HG03280 (cell line): ENCODE measurements around the gene MED29.

Experiments
- ATAC-seq: cut with Tn5 transposase; IDR thresholded peaks from one replicate; pipeline ENCODE4 v1.9.1; 2021; ENCODE audit warnings: mild to moderate bottlenecking, moderate library complexity; ENCODE audit not compliant: unreplicated experiment

The MED29 gene, protein sequence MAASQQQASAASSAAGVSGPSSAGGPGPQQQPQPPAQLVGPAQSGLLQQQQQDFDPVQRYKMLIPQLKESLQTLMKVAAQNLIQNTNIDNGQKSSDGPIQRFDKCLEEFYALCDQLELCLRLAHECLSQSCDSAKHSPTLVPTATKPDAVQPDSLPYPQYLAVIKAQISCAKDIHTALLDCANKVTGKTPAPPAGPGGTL

DNA sequence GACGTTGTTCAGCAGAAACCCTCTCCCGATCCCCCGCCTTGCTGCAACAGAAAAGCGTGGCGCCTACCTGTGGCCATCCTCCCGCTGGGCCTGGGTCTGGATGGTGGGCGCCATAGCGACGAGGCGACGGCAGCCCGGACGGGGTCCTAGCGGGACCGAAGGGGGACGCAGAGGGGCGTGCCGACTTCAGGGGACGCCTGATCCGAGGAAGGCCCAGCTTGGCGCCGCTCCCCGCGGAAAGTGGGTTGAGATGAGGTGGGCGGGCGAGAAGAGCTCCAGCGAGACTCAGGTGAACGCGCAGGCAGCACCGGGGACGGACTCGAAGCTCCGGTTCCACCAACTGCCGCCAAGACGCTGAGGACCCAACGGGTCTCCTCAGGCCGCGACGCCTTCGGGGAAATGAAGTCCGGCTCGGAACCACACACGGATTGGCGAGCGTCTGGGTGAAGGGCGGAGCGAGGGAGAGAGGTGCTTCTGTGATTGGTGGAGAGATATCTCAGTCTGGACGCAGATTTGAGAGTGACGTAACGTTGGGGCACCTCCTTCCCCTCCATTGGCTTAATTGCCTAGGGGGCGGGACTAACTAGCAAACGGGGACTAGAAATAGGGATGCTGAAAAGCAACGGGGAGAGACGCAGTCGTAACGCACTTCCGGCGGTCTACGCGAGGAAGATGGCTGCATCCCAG lies at the start of gene MED29, which contains the start of gene PAF1:
TSS of gene MED29 (plus strand) at position 628 of the 687 bp plus-strand sequence. CDS start at position 673, 45 bp downstream.
TSS of gene PAF1 (minus strand) at position 356 of the 687 bp plus-strand sequence. CDS start at position 114, 242 bp downstream.
- ATAC-seq: peak; percentile 93

GRCh38 chr19:39341719-39342604 lies 49.2 kb upstream of the MED29 start, which contains the start of gene SAMD4B:
Gene SAMD4B, plus strand, starts transcription at chr19:39342421. Its CDS starts 14,473 bp downstream, at chr19:39356894.
- ATAC-seq: peak; percentile 91

DNA sequence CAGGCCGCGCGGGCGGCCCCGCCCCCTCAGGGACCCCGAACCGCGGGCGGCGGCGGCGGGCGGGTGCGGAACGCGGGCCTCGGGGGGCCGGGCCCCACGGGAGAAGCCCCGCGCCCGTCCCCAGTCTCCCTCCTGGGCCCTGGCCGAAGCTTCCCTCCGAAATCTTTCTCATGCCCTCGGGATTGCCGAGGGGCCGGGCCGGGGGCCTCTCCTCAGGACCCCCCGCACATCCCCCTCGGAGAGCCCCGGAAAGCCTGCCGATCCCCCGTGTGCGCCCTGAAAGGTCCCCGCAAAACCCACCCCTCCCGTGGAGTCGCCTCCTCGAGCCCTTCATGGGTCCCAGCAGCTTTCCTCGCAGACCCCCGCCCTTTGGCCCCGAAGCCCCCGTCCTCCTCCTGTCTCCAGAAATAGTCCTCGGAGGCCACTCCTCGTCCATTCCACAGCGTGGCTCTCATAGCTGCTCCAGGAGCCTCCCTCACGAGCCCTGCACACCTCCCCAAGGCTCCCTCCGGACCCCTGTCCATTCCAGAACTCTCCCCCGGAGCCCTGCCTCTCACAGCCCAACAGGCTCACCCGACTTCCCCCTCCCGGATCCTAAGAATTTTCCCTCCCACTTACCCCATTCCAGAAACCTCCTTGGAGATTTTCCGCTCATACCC lies 48.4 kb upstream of the MED29 start:
- ATAC-seq: no peak

- ATAC-seq: no peak
These were observed 45.2 kb upstream of the MED29 start for GRCh38 chr19:39345956-39346355.

GRCh38 chr19:39347332-39348164 lies 43.6 kb upstream of the MED29 start:
- ATAC-seq: no peak

DNA sequence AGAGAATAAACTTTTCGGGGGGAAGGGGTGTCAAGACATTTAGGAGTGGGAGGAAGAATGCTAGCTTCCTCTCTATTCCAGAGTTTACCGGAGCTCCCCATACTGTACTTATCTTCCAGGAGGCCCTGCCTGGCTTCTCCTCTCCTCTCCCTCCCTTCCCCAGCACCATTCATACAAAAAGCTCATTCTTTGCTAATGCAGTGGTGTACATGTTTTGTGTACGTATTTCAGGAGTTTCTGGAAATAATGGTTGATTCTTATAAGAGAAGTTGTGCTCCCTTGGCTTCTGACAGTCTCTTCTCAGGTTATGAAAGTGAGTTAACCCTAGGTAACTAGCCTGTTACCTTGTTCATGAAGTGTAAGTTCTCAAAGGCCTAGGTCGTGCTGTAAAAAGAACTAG lies 41.9 kb upstream of the MED29 start:
- ATAC-seq: no peak

DNA sequence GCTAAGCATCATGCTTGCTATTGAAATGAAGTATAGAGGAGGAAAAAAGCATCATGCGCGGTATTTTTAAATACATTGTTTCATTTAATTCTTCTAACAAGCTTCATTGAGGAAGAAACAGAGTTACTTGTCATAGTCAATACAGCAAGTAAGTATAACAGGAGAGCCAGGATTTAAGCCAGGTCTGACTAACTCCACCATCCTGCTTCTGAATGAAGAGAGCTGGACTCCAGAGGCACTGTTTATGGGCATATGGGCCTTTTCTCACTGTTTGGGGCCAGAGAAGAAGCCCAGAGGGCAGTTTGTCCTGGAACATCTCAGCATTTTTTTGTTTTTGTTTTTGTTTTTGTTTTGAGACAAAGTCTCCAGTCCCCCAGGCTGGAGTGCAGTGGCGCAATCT lies 41.0 kb upstream of the MED29 start:
- ATAC-seq: no peak

DNA sequence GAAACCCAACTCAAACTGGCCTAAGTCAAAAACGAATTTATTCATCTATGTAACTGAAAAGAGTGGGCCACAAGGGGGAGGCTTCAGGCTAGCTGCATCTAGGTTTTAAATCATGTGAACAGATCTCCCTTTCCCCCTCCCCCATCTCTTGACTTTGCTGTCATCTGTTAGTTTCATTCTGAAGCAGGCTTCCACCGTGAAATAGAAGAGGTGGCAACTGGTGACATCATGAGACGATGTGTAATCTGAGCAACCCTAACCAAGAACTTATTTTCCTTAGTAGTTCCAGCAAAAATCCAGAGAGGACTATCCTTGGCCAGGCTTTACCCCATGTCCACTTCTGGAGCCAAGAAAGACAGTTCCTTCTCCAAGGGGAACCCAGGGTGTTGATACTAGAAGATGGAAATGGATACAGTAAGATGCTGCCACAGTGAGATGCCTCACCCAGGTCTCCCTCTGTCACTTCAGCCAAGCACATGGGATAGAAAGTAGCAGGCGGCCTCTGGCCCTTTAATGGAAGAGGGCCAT lies 39.6 kb upstream of the MED29 start:
- ATAC-seq: no peak

DNA sequence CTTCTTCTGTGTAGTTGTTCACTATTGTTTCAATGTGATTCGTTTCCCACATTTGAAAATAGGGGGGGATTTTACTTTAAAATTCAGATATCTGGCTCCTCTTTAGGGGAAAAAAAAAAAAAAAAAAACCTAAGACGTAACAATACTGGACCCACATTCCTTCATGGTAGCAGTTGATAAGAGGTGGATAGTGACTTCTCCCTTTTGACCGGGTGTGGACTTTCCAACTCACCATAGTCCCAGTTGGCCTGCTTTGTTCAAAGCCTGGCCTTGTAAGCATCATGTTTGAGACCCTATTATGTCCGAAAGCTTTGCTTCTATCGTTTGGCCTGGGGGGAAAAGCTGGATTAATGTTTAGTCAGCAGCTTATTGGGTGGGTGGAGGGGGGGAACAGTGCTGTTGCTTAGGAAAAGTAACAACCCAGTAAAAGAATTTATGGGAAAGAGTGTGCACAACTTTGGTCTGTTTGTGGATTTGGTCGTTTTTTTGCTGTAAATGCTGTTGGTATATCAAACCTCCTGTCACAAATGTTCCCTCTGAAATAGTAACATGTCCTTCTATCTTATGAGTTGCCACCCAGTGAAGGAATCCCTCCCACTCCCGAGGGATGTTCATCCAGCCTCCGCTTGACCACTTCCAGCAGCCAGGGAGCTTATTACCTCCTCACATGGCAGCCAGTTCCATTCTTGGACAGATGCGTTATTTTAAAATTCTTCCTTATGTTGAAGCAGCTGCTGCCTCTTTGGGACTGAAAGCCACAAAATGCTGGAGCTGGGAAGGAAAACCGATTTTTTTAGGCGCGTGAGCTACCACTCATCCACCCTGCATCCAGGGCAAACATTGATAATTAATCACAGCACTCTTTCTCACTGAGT lies 38.6 kb upstream of the MED29 start:
- no peak for ATAC-seq

- ATAC-seq: no peak
These were observed 35.9 kb upstream of the MED29 start for GRCh38 chr19:39355253-39355652.

DNA sequence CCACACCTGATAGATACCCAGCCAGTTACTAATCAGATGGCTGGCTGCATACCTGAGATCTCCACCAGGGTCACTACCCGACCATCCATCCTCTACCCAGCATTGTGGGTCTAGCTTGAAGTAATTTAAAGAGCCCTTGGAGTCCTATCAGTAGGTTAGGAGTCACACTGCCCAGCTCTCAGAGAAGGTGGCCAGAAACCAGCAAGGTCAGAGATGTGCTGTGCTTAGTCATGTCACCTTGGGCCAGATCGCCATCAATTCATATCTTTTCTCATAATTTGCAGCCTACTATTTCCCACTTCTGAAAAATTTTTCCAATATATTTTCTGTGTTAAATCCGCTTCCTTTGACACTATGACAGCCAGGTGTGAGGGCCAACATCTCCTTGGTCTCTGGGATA lies 35.1 kb upstream of the MED29 start:
- ATAC-seq: no peak

DNA sequence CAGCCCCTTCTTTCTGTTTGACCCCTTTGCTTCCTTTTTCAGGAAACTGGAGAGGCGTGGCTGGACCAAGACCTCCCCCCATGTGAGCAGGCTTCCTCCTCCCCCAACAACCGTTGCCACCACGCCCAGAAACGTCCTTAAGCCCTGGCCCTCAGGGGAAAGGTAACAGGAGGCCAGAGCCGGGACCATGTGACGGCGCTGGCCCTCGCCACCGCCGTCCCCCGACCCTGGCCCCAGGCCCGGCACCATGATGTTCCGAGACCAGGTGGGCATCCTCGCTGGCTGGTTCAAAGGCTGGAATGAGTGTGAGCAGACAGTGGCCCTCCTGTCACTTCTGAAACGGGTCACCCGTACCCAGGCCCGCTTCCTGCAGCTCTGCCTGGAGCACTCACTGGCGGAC lies 34.5 kb upstream of the MED29 start:
- no peak for ATAC-seq

- no peak for ATAC-seq
These were observed 32.2 kb upstream of the MED29 start for GRCh38 chr19:39359026-39359425.

- ATAC-seq: no peak
These were observed 30.6 kb upstream of the MED29 start for GRCh38 chr19:39360599-39360998.

DNA sequence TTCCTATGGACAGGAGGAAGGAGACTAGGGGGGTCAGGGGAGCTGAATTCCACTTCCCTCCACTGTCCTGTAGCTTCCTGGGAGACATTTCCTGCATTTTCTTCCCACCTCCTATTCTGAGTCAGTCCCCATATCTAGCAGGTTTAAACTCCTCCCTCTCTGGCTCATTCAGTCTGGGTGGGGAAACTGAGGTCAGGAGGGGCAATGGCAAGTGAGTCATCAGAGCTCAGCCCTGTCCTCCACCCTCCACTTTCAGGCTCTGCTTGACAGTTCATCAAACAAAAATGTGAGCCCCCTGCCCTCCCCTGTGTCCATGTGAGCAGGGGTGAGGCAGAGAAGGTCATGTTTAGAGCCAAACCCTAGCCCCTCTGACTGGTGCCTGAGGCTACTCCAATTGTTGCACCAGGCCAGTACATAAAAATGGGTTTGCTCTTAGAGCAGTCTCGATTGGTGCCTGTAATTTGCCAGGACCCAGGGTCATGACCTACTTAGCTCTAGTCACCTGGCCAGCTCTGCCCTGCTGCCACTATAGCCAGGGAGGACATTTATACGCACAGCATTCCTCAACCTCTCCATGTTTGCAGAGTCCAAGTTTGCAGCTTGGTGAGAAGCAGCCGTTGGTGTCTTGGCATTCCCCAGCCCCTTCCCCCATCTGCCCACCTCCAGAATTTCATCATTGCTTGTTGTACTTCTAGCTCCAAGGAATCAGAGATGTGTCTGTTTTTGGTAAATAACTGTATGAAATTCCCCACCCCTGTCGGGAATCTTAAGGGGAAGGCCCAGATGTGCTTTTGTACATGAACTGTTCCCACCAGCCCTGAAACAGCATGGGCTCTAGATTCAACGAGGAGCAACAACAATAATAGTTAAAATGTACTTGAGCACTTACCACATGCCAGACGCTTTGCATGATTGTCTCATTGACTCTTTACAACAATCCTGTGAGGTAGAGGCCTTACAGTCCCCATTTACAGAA lies 28.2 kb upstream of the MED29 start:
- no peak for ATAC-seq

GRCh38 chr19:39363901-39364457 lies 27.2 kb upstream of the MED29 start:
- ATAC-seq: no peak

DNA sequence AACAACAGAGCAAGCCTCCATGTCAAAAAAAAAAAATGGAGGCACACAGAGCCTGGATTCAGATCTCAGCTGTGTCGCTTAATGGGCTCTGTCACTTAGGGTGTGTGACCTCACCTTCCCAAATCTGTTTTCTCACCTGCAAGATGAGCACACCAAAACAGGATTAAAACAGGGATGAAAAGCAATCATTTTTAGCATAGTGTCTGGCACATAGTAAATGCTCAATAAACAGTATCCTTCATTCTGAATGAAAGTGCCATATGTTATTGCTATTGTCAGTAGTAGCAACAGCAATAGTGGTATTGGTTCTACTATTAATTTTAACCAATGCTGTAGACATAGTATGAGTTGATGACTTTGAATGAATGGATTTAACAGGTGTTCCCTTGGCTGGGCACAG lies 25.6 kb upstream of the MED29 start:
- ATAC-seq: no peak
